ENCODE data around the gene PAQR8.
"Not testable (repeated sequence)": the region's sequence is repeated elsewhere in the genome, so short reads cannot be mapped to it uniquely, and the experiment has no call there.

PAQR8 gene

DNA sequence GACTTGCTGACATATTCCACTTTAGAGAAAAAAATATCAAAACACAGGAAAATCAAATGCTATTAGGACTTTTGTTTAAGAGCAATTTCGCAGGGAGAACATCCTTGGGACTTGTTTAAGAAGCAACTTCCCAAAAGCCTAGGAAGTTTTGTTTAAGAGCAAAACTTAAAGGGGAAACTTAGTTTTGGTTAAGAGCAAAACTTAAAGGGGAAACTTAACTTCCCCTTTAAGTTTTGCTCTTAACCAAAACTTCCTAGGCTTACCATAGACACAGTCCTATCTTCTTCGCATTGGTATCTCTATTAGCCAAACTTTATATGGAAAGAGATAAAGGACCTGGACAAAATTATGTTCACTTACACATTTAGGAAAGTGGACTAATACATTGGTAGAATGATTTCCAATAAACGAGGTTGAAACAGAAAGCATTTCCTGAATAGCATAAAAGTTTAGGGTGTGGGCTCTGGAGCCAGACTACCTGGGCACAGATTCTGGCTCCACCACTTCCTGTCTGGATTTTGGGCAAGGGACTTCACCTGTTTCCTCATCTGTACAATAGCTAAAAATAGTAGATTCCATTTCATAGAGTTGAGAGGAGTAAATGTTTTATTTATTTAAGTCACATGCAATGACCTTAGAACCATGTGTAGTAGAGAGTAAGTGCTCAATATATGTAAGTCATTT, 15.7 kb downstream of the PAQR8 start:
- no peak for DNase-seq

DNA sequence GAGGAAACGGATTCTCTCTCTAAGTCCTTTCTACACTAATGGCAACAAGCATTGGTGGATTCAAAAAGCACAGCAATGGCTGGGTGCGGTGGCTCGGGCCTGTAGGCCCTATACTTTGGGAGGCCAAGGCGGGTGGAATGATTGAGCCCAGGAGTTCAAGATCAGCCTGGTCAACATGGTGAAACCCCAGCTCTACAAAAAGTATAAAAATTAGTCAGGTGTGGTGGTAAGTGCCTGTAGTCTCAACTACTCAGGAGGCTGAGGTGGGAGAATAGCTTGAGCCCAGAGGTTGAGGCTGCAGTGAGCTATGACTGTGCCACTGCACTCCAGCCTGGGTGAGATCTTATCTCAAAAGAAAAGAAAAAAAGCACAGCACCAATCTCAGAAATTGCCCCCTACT, 19.3 kb downstream of the PAQR8 start:
- DNase-seq: peak in 1 of 2 experiments; percentile 34

DNA sequence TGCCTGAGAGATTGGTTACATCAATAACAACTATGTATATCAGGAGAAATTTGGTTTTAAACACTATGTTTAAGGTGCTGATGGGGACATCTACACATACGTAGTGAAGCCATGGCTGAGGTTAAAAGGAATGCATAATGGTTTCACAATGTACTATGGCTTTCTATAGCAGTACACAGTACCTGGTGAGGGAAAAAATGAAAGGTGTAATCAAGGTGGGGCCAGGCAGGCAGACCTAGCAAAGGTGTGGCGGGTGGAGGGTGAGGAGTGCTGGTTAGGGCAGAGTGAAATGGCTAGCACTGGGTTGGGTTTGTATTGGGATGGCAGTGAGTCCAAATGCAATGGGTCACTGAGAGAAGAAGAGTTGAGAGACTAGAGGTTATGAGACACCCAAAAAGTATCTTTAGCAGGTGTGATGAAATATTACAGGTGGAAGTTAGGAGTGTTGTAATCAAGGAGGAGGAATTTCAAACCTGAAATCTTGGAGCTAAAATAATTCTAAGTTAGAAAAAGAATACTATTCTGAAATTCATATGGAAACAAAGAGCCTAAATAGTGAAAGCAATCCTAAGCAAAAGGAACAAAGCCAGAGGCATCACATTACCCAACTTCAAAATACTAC, 22.3 kb downstream of the PAQR8 start:
- DNase-seq: no peak

DNA sequence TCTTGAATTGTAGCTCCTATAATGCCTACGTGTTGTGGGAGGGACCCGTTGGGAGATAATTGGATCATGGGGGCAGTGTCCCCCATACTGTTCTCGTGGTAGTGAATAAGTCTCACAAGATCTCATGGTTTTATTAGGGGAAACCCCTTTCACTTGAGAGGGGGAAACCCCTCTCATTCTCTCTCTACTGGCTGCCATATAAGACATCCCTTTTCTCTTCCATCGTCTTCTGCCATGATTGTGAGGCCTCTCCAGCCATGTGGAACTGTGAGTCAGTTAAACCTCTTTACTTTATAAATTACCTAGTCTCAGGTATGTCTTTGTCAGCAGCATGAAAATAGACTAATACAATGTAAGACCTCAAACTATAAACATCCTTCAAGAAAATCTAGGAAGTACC, 23.1 kb downstream of the PAQR8 start:
- DNase-seq: no peak

DNA sequence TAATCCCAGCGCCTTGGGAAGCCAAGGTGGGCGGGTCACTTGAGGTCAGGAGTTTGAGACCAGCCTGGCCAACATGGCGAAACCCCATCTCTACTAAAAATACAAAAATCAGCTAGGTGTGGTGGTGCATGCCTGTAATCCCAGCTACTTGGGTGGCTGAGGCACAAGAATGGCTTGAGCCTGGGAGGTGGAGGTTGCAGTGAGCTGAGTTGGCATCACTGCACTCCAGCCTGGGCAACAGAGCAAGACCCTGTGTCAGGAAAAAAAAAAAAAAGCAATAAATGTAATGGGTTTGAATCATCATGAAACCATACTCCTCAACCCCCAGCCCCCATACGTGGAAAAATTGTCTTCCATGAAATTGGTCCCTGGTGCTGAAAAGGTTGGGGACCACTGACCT, 26.2 kb downstream of the PAQR8 start:
- DNase-seq: not testable (repeated sequence)

DNA sequence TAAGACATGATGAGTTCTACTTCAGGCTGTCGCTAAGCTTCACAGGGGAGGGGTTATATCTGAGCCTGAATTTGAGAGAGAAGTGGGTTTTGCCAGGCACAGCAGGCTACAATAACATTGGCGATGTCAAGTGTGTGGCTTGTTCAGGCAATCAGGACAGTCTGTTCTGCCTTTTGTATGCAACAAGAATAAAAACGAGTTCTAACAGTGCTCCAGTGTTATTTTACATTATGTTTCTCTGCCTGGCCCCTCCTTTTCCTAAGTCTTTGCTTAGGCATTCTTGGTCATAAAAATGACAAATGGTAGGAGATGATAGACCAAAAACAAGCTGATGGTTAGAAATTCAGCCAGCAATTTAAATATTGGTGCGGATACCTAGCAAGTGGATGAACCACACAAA, 26.8 kb downstream of the PAQR8 start:
- DNase-seq: no peak

DNA sequence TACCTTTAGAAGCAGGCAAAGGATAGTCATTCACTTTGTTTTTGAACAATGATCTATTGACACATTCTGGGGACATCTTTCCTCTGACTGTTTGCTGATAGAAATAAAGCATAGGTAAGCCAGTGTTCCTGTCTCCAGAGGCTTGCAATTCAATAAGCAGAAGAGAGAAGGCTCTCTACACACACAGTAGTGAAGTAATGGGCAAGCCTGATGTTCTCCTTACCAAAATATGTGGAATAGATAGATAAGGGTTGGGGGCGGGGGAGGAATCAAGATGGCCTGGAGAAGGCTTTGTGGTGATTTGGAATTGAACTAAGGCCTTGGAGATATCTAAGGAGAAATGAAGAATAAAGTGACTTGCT, 27.3 kb downstream of the PAQR8 start:
- DNase-seq: no peak

DNA sequence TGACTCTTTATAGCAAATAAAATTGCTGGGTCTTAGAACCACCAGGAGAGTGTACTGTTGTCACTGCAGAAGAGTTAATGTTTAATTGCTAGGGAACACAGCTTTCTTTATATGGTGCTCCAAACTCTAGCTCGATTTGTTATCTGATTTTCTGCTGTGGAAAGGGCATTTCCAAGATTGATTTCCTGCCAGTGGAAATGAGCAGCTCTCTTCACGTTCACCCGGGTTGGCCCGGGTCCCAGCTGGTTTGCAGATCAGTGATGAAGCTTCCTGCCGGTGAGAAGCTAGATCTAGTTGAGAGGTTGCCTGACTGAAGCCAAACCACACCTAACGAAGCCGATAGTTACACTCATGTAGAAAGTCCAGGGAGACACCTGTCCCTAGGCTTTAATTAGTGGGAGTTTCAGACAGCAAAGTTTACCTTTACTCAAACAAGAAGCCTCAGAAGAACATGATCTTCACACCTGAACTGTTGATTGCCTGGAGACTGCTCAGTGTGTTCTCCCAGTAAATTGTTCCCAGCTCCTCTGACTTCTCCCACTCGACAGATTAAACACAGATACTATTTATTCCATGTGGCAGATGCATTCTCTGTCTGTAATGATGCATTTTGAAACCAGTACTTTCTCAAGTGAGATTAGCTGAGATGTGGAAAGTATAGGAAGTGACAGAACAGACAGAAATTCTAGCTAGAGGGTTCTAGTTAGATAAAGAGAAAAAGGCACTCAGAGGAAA, 27.8 kb downstream of the PAQR8 start:
- DNase-seq: peak; percentile 39 to 62

DNA sequence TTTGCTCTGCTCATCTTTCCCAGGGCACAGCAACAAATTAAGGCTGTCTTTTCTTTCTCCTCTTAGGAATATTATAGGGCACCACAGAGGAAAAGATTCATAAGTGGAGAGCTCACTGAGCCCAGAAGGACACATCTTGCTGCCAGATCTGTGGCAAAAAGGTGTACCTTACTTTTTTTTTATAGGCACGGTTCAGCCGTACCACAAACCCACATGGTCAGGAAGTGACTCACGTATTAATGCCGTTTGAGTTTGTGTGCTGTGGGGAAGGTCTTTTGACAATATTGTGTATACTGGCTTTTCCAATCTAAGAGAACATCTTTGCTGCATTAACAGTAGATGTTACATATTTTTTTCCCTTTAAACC, 28.4 kb downstream of the PAQR8 start:
- peak in 1 of 2 experiments; percentile 35 for DNase-seq

DNA sequence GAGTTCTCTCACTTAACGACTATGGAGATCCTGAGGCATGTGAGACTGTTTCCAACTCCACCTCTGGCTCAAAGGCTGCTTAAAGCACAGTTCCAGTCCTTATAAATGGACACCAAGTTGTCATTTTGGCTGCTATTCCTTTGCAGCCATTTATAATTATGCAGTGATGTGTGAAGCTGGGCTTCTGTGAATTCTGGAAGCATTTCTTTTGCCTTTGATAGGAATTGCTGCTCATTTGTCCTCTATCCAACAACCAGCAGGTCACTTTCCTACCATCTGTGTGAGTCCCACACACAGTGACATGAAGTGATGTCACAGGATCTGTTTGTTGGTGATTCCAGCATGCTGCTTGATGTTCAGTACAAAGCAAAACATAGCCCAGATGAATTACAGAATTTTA, 29.6 kb downstream of the PAQR8 start:
- DNase-seq: no peak

DNA sequence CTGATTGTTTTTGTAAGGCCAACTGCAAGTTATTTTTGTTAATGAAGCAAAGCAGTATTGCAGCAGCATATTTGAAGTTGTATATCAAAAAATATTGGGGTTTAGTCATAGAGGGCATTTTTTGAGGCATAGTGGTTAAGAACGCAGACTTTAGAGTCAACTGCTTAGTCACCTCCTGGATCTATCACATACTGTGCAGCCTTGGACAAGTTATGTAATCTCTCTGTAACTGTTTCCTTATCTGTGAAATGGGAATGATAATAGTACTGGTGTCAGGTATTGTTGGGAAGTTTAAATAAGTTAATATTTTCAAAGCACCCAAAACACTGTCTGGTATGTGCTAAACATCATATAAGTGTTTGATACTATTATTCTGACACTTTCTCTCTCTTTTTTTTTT, 31.0 kb downstream of the PAQR8 start:
- DNase-seq: no peak

DNA sequence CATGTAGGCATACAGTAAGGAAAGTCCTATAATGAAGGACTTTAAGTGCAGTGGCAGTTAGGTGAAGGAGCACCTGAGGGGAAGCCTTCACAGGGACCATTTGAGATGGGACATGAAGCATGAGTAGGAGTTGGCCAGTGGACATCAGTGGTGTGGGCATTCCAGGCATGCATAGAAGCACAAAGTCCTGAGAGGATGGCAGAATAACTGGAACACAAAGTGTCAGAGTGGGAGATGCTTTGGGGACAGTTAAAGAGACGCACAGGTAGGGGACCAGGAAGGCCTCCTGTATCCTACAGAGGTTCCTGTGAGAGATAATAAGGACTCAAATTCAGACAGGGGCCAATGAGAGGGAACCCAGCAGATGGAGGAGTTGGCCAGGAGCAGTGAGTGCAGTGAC, 31.8 kb downstream of the PAQR8 start:
- no peak for DNase-seq

DNA sequence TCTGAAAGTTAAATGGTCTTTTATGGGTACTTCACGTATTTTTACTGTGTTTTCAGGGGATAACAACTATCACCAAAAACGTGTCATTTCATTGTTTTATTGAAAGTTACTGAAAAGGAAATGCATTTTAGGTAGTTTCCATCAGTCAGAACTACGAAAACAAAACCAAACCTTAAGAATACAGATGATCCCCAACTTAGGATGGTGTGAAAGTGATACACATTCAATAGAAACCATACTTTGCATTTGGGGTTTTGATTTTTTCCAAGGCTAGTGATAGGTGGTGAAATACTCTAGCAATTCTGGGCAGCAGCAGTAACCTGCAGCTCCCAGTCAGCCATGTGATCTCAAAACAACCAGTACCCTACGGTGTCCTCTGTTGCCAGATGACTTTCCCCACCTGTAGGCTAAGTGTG, 32.3 kb downstream of the PAQR8 start:
- peak in 1 of 2 experiments; percentile 39 for DNase-seq

DNA sequence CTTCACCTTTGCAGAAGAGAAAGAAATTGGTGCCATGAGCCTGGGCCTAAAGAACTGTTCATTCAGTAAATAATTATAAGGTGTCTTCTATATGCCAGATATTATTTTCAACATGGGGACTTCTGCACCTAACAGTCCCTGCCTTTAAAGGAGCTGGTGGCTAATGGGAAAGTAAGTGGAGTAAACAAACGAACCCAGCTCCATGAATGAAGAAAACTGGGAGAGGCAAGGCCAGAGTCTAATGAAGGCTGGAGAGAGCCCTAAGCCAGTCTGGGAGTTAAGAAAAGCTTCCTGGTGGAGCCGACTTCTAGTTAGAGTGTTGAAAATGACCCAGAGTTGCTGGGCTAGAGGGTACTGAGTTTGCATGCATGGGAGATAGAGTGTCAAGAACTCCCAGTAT, 34.0 kb downstream of the PAQR8 start:
- DNase-seq: no peak

DNA sequence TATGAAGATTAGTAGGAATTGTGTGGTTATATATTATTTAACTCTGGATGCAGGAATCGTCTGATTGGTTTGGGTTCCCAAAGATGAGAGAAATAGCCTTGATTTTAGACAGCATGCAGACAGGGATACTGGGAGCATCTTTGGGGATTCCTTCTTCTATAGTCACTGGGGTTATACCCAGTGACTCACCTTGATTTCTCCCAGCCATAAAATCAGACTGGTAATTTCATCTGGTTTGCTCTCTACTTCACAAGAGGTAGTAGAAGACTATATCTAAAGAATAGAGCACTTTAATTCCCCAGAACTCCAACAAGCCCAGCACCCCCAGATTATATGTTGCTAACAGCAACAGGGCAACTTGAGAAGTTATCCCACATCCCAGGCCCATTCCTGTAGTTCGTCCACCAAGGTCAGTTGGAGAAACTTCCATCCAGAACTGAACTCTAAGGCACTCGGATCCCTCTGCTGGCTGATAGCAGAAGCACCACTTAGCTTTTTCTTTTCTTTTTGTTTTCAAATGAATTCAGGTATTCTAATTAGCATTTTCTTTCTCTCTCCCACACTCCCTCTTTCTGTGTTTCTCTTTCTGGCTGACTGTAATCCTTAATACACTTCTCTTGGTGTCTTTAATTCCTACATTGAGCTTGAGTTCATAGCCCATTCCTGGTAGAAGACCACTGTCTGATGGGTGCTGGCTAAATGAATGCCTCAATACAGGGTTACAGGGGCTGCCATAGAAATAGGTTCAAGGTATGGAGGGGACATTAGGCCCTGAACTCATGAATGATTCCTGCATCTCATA, 37.8 kb downstream of the PAQR8 start:
- peak in 1 of 2 experiments; percentile 39 for DNase-seq

DNA sequence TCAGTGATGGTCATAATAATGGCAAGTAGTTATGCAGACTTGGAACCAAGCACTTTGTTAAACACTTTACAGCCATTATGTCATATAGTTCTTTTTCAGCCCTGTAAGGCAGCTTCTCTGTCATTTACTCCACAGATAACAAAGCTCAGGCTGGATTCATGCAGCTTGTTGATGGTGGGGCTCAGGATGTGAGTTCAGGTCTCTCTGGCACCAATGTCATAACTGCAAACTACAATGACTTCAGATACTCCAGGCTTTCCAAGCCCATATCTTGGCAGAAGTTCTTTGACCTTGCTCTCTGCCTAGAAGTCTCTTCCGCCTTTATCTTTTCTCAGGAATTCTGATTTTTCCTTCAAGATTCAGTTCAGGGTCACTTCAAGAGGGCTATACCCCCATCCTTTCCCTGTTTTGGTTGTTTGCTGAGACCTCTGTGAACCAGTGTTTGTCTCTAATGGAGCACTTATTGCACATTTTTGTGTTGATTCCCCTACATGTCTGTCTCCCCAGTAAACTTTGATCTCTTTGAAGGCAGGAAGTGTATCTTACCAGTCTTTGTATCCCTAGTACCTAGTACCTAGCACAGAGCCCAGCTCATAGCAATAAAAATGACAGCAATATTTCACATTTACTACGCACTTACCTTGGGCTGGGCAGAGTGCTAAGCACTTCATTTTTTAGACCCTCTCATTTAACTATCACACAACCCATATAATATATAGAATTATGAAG, 38.5 kb downstream of the PAQR8 start:
- DNase-seq: no peak

DNA sequence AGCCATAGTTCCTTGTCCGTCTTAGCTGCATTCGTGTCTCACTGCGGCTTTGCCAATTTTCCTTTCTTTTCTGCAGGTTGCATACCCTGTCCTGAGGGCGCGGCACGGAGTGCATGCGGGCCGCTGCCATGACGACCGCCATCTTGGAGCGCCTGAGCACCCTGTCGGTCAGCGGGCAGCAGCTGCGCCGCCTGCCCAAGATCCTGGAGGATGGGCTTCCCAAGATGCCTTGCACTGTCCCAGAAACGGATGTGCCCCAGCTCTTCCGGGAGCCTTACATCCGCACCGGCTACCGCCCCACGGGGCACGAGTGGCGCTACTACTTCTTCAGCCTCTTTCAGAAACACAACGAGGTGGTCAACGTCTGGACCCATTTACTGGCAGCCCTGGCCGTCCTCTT, 41.1 kb downstream of the PAQR8 start:
- DNase-seq: no peak

DNA sequence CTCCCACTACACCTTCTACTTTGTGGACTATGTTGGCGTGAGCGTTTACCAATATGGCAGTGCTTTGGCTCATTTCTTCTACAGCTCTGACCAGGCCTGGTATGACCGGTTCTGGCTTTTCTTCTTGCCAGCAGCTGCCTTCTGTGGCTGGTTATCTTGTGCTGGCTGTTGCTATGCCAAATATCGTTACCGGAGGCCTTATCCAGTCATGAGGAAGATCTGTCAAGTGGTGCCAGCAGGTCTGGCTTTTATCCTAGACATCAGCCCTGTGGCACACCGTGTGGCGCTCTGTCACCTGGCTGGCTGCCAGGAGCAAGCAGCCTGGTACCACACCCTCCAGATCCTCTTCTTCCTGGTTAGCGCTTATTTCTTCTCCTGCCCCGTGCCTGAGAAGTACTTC, 41.7 kb downstream of the PAQR8 start:
- no peak for DNase-seq

DNA sequence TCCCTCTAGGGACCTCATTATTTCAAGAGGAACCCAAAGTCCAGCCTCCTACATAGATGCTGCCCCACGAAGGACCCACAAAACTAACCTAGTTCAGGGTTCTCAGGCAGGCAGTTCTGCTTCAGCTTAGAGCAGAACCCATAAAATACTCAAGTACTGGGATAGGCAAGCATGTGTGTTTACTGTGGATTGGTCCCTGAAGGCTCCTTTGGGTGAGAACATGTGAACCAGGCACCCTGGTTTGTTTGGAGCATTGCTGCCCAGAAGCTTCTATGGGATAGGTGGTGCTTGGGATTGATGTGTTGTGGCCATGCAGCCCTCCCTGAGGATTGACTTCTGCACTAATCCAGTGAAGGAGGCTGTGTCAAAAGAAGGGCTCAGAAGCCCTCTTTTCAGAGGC, 43.3 kb downstream of the PAQR8 start:
- no peak for DNase-seq

DNA sequence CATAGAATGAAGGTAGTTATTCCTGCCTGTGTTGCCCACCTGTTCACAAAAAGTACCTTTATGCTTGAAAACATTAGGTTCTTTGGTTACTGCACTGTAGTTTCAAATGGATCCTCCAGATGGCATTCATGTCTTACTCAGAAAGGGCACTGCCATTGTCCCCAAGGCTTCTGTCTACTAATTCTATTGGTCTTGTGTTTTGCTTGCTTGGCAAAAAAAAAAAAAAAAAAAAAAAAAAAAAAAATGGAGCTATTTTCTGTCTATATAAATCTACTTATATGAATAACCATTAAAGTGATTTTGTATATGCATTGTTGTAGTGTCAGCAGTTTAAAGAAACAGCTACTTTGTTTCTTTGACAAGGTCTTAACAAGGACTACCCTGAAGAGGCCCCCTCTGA, 45.5 kb downstream of the PAQR8 start:
- DNase-seq: no peak

DNA sequence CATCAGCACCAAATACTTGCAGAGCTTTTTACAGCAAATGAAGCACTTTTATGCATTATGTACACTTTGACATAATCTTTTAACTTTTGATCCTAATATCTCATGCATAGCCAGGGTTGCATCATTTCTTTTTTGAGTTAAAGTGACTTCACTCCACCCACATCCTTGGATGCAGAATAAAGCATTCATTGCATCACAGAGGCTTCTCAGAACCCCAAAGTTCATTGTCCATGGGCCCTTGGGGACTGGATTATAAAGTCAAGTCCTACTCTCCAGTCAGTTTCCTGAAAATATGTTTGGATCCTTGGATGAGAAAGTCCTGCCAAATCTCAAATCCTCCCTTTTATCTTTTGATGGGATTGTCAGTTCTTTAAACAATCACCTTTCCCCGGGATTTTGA, 47.5 kb downstream of the PAQR8 start:
- no peak for DNase-seq

DNA sequence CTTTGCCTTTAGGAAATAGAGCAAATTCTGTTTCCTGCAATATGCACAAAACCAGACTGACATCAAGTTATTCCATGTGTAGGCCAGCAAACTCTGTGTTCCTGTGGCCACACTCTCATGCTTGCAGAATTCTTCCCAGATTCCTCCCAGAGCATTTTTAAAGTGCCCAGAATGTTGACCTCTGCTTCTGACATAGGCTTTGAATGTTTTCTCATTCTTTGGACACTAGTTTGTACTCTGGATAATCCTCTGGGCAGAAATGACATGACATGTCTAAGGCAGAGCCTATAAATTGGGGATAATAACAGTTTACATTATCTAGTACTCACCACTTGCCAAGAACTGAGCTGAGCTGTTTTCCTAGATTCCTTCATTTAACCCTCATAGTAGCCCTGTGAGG, 49.0 kb downstream of the PAQR8 start:
- no peak for DNase-seq

DNA sequence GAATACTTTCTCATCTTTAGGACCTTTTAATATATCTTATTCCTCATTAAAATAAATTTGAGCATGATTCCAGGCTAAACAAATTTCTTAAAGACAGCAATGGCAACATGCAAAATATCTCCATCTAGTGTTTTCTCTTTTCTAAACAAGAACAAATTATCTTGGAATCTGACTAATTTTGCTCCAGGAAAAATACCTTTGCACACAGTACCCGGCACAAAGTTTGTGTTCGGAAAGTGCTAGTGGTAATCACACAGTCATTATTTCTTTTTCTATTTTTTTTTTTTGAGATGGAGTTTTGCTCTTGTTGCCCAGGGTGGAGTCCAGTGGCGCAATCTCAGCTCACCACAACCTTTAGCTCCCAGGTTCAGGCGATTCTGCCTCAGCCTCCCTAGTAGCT, 50.0 kb downstream of the PAQR8 start:
- DNase-seq: no peak

Data from activated CD4-positive, alpha-beta T cell treated with anti-CD3 and anti-CD28 coated beads, Interleukin-2, amount 50 U/mL, for 48 hours (primary cell).